Osteoblast (primary cell): ENCODE results near the gene SYT6. TPM values are rescaled to one million over a fixed set of nuclear protein-coding genes. Genes with fewer than 3 reads are reported as not detected.

Experiments used
- DNase-seq: peaks from one replicate; pipeline ENCODE4 v3.0.0; 2011; ENCODE audit warnings: low spot score, mixed read lengths; ENCODE audit not compliant: insufficient read length; ENCODE audit errors: missing footprints
- H2AFZ ChIP-seq: 2 replicates; pipeline ENCODE4 v1.6.0; 2011; ENCODE audit warnings: mild to moderate bottlenecking, low read length
- H3K27ac ChIP-seq: 2 replicates; pipeline ENCODE4 v1.5.1; 2011; ENCODE audit warnings: mild to moderate bottlenecking, low read depth, low read length, moderate library complexity
- H3K27me3 ChIP-seq: 2 replicates; pipeline ENCODE4 v1.6.0; 2012; ENCODE audit warnings: mild to moderate bottlenecking, control low read depth, inconsistent platforms, low read length, moderate library complexity; ENCODE audit not compliant: insufficient read depth
- H3K36me3 ChIP-seq: 2 replicates; pipeline ENCODE4 v1.5.1; 2011; ENCODE audit warnings: mild to moderate bottlenecking, low read length, control low read depth, moderate library complexity; ENCODE audit not compliant: insufficient read depth
- H3K4me1 ChIP-seq: 2 replicates; pipeline ENCODE4 v1.5.1; 2011; ENCODE audit warnings: mild to moderate bottlenecking, low read length, control low read depth, moderate library complexity; ENCODE audit not compliant: insufficient read depth
- H3K4me2 ChIP-seq: 2 replicates; pipeline ENCODE4 v1.6.0; 2011; ENCODE audit warnings: mild to moderate bottlenecking, low read length; ENCODE audit not compliant: insufficient read depth
- H3K4me3 ChIP-seq: fragments of 200-600 bp; sonication (generic); 3 replicates; pipeline ENCODE4 v1.5.1; 2012; ENCODE audit warnings: mild to moderate bottlenecking, low read length, inconsistent platforms; ENCODE audit not compliant: insufficient read depth
- H3K79me2 ChIP-seq: 2 replicates; pipeline ENCODE4 v1.6.0; 2012; ENCODE audit warnings: mild to moderate bottlenecking, low read length, control low read depth, inconsistent platforms; ENCODE audit not compliant: insufficient read depth
- H3K9me3 ChIP-seq: 2 replicates; pipeline ENCODE4 v1.5.1; 2011; ENCODE audit warnings: low read depth, low read length, control low read depth
- H4K20me1 ChIP-seq: 2 replicates; pipeline ENCODE4 v1.6.0; 2012; ENCODE audit warnings: mild to moderate bottlenecking, low read length, control low read depth; ENCODE audit not compliant: insufficient read depth
- CTCF ChIP-seq: IDR thresholded peaks from 2 replicates; pipeline ENCODE4 v1.5.1; 2011; ENCODE audit warnings: mild to moderate bottlenecking, low read depth, low read length, moderate library complexity; ENCODE audit errors: extremely low read depth
- total RNA-seq: library from RNA; depleted of rRNA; stranded (reverse); fragments of >200 nt; gene quantifications from 2 replicates; pipeline ENCODE4 v1.2.3, GENCODE V29; 2012

SYT6 gene
- total RNA-seq, 1 donor = 0.36 TPM

- H3K9me3 ChIP-seq = no peaks in the 10 kb centered on the region
Measured at GRCh38 chr1:114134518-114134917, 19.2 kb downstream of the SYT6 start.

GRCh38 chr1:114133129-114133528 lies 20.5 kb downstream of the SYT6 start:
- no peak for DNase-seq
- Histone ChIP-seq H3K27me3 (peaks cover under 1% of the 10 kb centered on the region), H3K27ac (no peak overlapping the region), H4K20me1 (no peaks in the 10 kb centered on the region), H3K4me1 (no peaks in the 10 kb centered on the region), H3K4me2 (no peak overlapping the region), H3K36me3 (no peaks in the 10 kb centered on the region), H3K4me3 (no peak overlapping the region), H2AFZ (no peak overlapping the region), H3K9me3 (no peaks in the 10 kb centered on the region), H3K79me2 (no peaks in the 10 kb centered on the region)
- TF ChIP-seq CTCF = no peak

More at GRCh38 chr1:114134518-114134917, 19.2 kb downstream of the SYT6 start:
- Histone ChIP-seq H3K4me1 (no peaks in the 10 kb centered on the region), H3K4me3 (no peak overlapping the region), H3K27ac (no peak overlapping the region), H2AFZ (no peak overlapping the region), H3K79me2 (no peaks in the 10 kb centered on the region), H3K4me2 (no peak overlapping the region), H3K36me3 (no peaks in the 10 kb centered on the region), H4K20me1 (no peaks in the 10 kb centered on the region), H3K27me3 (peaks cover 10% of the 10 kb centered on the region)
- no peak for TF ChIP-seq CTCF
- no peak for DNase-seq

GRCh38 chr1:114131526-114132220 lies 22.0 kb downstream of the SYT6 start:
- H3K4me1 ChIP-seq = no peaks in the 10 kb centered on the region
- DNase-seq = no peak
- H3K9me3 ChIP-seq = no peaks in the 10 kb centered on the region
- no peaks in the 10 kb centered on the region for H4K20me1 ChIP-seq
- H3K4me2 ChIP-seq = no peak overlapping the region
- H3K27me3 ChIP-seq = no peaks in the 10 kb centered on the region
- peak; percentile 6 for TF ChIP-seq CTCF
- no peak overlapping the region for H2AFZ ChIP-seq
- no peaks in the 10 kb centered on the region for H3K36me3 ChIP-seq
- no peak overlapping the region for H3K27ac ChIP-seq
- H3K79me2 ChIP-seq = no peaks in the 10 kb centered on the region
- no peak overlapping the region for H3K4me3 ChIP-seq

- DNase-seq = peak; percentile 66
- TF ChIP-seq CTCF = no peak
Measured at GRCh38 chr1:114130846-114131525, 22.7 kb downstream of the SYT6 start.

More at GRCh38 chr1:114130846-114131525, 22.7 kb downstream of the SYT6 start:
- H2AFZ ChIP-seq = no peak overlapping the region
- H3K36me3 ChIP-seq = no peaks in the 10 kb centered on the region
- H3K4me2 ChIP-seq = no peak overlapping the region
- no peaks in the 10 kb centered on the region for H4K20me1 ChIP-seq
- no peaks in the 10 kb centered on the region for H3K4me1 ChIP-seq
- no peak overlapping the region for H3K4me3 ChIP-seq
- H3K27me3 ChIP-seq = no peaks in the 10 kb centered on the region
- H3K9me3 ChIP-seq = no peaks in the 10 kb centered on the region
- H3K27ac ChIP-seq = no peak overlapping the region
- no peaks in the 10 kb centered on the region for H3K79me2 ChIP-seq
